Mesenchymal stem cell (in vitro differentiated cells and primary cell): Measurements from ENCODE around the gene ITGB4.

Experiments
- DNase-seq: peaks from one replicate; pipeline ENCODE4 v3.0.0-alpha.2; 2013
- H2AFZ ChIP-seq: one replicate; pipeline ENCODE4 v1.6.1; 2013; ENCODE audit warnings: low read depth, mild to moderate bottlenecking, control low read depth, inconsistent platforms, low read length, moderate library complexity
- H2AK5ac ChIP-seq: 2 replicates; pipeline ENCODE4 v1.6.1; 2013; ENCODE audit warnings: low read length, moderate library complexity, mild to moderate bottlenecking, inconsistent platforms; ENCODE audit not compliant: severe bottlenecking
- H2BK120ac ChIP-seq: one replicate; pipeline ENCODE4 v1.6.1; 2013; ENCODE audit warnings: low read depth, mild to moderate bottlenecking, inconsistent platforms, low read length, moderate library complexity
- H2BK12ac ChIP-seq, 2 experiments: one replicate each; pipeline ENCODE4 v1.6.1; 2013; ENCODE audit warnings: inconsistent platforms in 2 of 2, low read length in 2 of 2, mild to moderate bottlenecking in 2 of 2, moderate library complexity in 2 of 2, control low read depth in 1 of 2
- H2BK15ac ChIP-seq: one replicate; pipeline ENCODE4 v1.6.1; 2013; ENCODE audit warnings: mild to moderate bottlenecking, low read depth, inconsistent platforms; ENCODE audit not compliant: poor library complexity, severe bottlenecking
- H2BK5ac ChIP-seq: 2 replicates; pipeline ENCODE4 v1.6.1; 2013; ENCODE audit warnings: low read depth, mild to moderate bottlenecking, low read length, control low read depth, inconsistent platforms; ENCODE audit not compliant: poor library complexity, severe bottlenecking
- H3K14ac ChIP-seq, 2 experiments: one replicate each; pipeline ENCODE4 v1.6.1; 2013; ENCODE audit warnings: inconsistent platforms in 2 of 2, low read length in 2 of 2, control low read depth in 1 of 2, mild to moderate bottlenecking in 1 of 2, moderate library complexity in 1 of 2
- H3K18ac ChIP-seq, 2 experiments: one replicate each; pipeline ENCODE4 v1.6.1; 2013; ENCODE audit warnings: inconsistent platforms in 2 of 2, low read length in 2 of 2, control low read depth in 1 of 2, low read depth in 1 of 2, mild to moderate bottlenecking in 1 of 2
- H3K23ac ChIP-seq, 2 experiments: one replicate each; pipeline ENCODE4 v1.6.1; 2013; ENCODE audit warnings: inconsistent platforms in 2 of 2, low read length in 2 of 2, mild to moderate bottlenecking in 2 of 2, moderate library complexity in 2 of 2, control low read depth in 1 of 2
- H3K27ac ChIP-seq: 2 replicates; pipeline ENCODE4 v1.5.1; 2013; ENCODE audit warnings: mild to moderate bottlenecking, moderate library complexity, low read length, control low read depth, inconsistent platforms; ENCODE audit not compliant: poor library complexity, severe bottlenecking
- H3K27me3 ChIP-seq, 2 experiments: 2 replicates each; pipeline versions ENCODE4 v1.6.1 to v1.7.0; 2013; ENCODE audit warnings: low read length in 2 of 2, mild to moderate bottlenecking in 2 of 2, moderate library complexity in 2 of 2, control low read depth in 1 of 2, inconsistent platforms in 1 of 2; ENCODE audit not compliant: control insufficient read depth in 1 of 2, insufficient read depth in 1 of 2
- H3K36me3 ChIP-seq, 2 experiments: 2 replicates each; pipeline versions ENCODE4 v1.6.1 to v1.7.0; 2013; ENCODE audit warnings: low read length in 2 of 2, control low read depth in 1 of 2, inconsistent platforms in 1 of 2, low read depth in 1 of 2, mild to moderate bottlenecking in 1 of 2; ENCODE audit not compliant: insufficient read depth in 2 of 2, control insufficient read depth in 1 of 2
- H3K4ac ChIP-seq, 2 experiments: one replicate each; pipeline ENCODE4 v1.6.1; 2013; ENCODE audit warnings: inconsistent platforms in 2 of 2, low read length in 2 of 2, mild to moderate bottlenecking in 2 of 2, moderate library complexity in 2 of 2, control low read depth in 1 of 2, low read depth in 1 of 2
- H3K4me1 ChIP-seq: 2 replicates; pipeline ENCODE4 v1.6.1; 2013; ENCODE audit warnings: low read depth, low read length, control low read depth; ENCODE audit not compliant: control insufficient read depth, insufficient read depth
- H3K4me2 ChIP-seq: 2 replicates; pipeline ENCODE4 v1.6.1; 2013; ENCODE audit warnings: low read length, mild to moderate bottlenecking, inconsistent platforms; ENCODE audit not compliant: poor library complexity, severe bottlenecking
- H3K4me3 ChIP-seq, 2 experiments: 2 replicates each; pipeline versions ENCODE4 v1.5.1 to v1.7.0; 2013; ENCODE audit warnings: low read length in 2 of 2, mild to moderate bottlenecking in 2 of 2, control low read depth in 1 of 2, low read depth in 1 of 2; ENCODE audit not compliant: insufficient read depth in 1 of 2
- H3K79me1 ChIP-seq: replicated peaks from 2 replicates; pipeline ENCODE4 v1.6.1; 2013; ENCODE audit warnings: mild to moderate bottlenecking, control low read depth, low read length, inconsistent platforms; ENCODE audit not compliant: poor library complexity, severe bottlenecking
- H3K9ac ChIP-seq: 2 replicates; pipeline ENCODE4 v1.7.0; 2013; ENCODE audit warnings: mild to moderate bottlenecking, low read length, moderate library complexity
- H3K9me3 ChIP-seq: 2 replicates; pipeline ENCODE4 v1.7.0; 2013; ENCODE audit warnings: mild to moderate bottlenecking, low read length; ENCODE audit not compliant: control insufficient read depth
- H4K8ac ChIP-seq: one replicate; pipeline ENCODE4 v1.6.1; 2013; ENCODE audit warnings: inconsistent platforms, mild to moderate bottlenecking, low read length, moderate library complexity
- H4K91ac ChIP-seq: one replicate; pipeline ENCODE4 v1.6.1; 2013; ENCODE audit warnings: mild to moderate bottlenecking, low read length, inconsistent platforms
- WGBS: methylation state at CpG from one replicate; pipeline ENCODE4 v1.1.7; 2013; ENCODE audit warnings: mixed read lengths; 5-methylcytosine and 5-hydroxymethylcytosine counted together

Gene ITGB4

GRCh38 chr17:75731086-75731715, 9.9 kb downstream of the ITGB4 start:
- DNase-seq, result no peak
- Histone ChIP-seq H2BK120ac (no peak overlapping the region), H3K36me3 (peaks cover 0 to 78% of the 10 kb centered on the region in 2 experiments), H4K8ac (no peak overlapping the region), H2BK5ac (no peak overlapping the region), H3K9me3 (no peaks in the 10 kb centered on the region), H2BK15ac (no peak overlapping the region), H3K27ac (no peak overlapping the region), H3K18ac (no peak overlapping the region), H3K27me3 (peaks cover 0 to 17% of the 10 kb centered on the region in 2 experiments), H3K23ac (no peak overlapping the region), H3K9ac (no peak overlapping the region), H3K4me2 (no peak overlapping the region), H3K14ac (no peak overlapping the region), H4K91ac (no peak overlapping the region), H3K4ac (no peak overlapping the region), H2AFZ (no peak overlapping the region), H3K79me1 (peaks cover 17% of the 10 kb centered on the region), H2BK12ac (no peak overlapping the region), H2AK5ac (no peak overlapping the region), H3K4me3 (no peak overlapping the region), H3K4me1 (no peaks in the 10 kb centered on the region)
- 90% methylated on average over 26 of the region's 26 CpGs for WGBS

GRCh38 chr17:75731716-75732498, 10.6 kb downstream of the ITGB4 start:
- Histone ChIP-seq H3K18ac (no peak overlapping the region), H2BK5ac (no peak overlapping the region), H3K4me3 (no peak overlapping the region), H3K9ac (no peak overlapping the region), H3K27me3 (peaks cover 0 to 20% of the 10 kb centered on the region in 2 experiments), H3K36me3 (peaks cover 0 to 83% of the 10 kb centered on the region in 2 experiments), H2AK5ac (no peak overlapping the region), H3K79me1 (peaks cover 17% of the 10 kb centered on the region), H3K4me2 (no peak overlapping the region), H2BK12ac (no peak overlapping the region), H3K4ac (no peak overlapping the region), H2BK120ac (no peak overlapping the region), H3K14ac (no peak overlapping the region), H4K8ac (no peak overlapping the region), H2AFZ (no peak overlapping the region), H3K9me3 (no peaks in the 10 kb centered on the region), H2BK15ac (no peak overlapping the region), H3K4me1 (peaks cover under 1% of the 10 kb centered on the region), H3K23ac (no peak overlapping the region), H3K27ac (no peak overlapping the region), H4K91ac (no peak overlapping the region)
- 93% methylated on average over 31 of the region's 31 CpGs for WGBS
- no peak for DNase-seq

- peaks cover 0 to 83% of the 10 kb centered on the region in 2 experiments for H3K36me3 ChIP-seq
- no peak overlapping the region for H3K23ac ChIP-seq
- no peak overlapping the region for H3K18ac ChIP-seq
- no peak for DNase-seq
- H2BK120ac ChIP-seq, result no peak overlapping the region
- H3K79me1 ChIP-seq, result peaks cover 17% of the 10 kb centered on the region
- H3K9ac ChIP-seq, result no peak overlapping the region
- no peak overlapping the region for H3K4me3 ChIP-seq
- H2AFZ ChIP-seq, result no peak overlapping the region
- H2BK15ac ChIP-seq, result no peak overlapping the region
- H2BK5ac ChIP-seq, result no peak overlapping the region
- no peak overlapping the region for H3K4me2 ChIP-seq
- H4K8ac ChIP-seq, result no peak overlapping the region
- no peak overlapping the region for H3K14ac ChIP-seq
- H4K91ac ChIP-seq, result no peak overlapping the region
- peaks cover 0 to 16% of the 10 kb centered on the region in 2 experiments for H3K27me3 ChIP-seq
- no peak overlapping the region for H3K4ac ChIP-seq
- H3K4me1 ChIP-seq, result peaks cover 10% of the 10 kb centered on the region
- H2BK12ac ChIP-seq, result no peak overlapping the region
- no peak overlapping the region for H2AK5ac ChIP-seq
- WGBS, result 90% methylated on average over 18 of the region's 18 CpGs
- H3K9me3 ChIP-seq, result no peaks in the 10 kb centered on the region
- no peak overlapping the region for H3K27ac ChIP-seq
Measured at GRCh38 chr17:75733471-75733870, 12.2 kb downstream of the ITGB4 start.

GRCh38 chr17:75734674-75735294, 13.5 kb downstream of the ITGB4 start:
- WGBS, result 84% methylated on average over 1 of the region's 4 CpGs
- no peak overlapping the region for H3K4me3 ChIP-seq

More at GRCh38 chr17:75734674-75735294, 13.5 kb downstream of the ITGB4 start:
- Histone ChIP-seq H2AFZ (no peak overlapping the region), H3K36me3 (peaks cover 0 to 86% of the 10 kb centered on the region in 2 experiments), H2BK12ac (no peak overlapping the region), H3K9ac (no peak overlapping the region), H2AK5ac (no peak overlapping the region), H3K9me3 (no peaks in the 10 kb centered on the region), H3K4me1 (peaks cover 11% of the 10 kb centered on the region), H3K18ac (no peak overlapping the region), H3K4me2 (no peak overlapping the region), H3K79me1 (peaks cover 22% of the 10 kb centered on the region), H2BK15ac (no peak overlapping the region), H4K8ac (no peak overlapping the region), H3K14ac (no peak overlapping the region), H3K27ac (no peak overlapping the region), H2BK120ac (no peak overlapping the region), H3K4ac (no peak overlapping the region), H4K91ac (no peak overlapping the region), H3K23ac (no peak overlapping the region), H3K27me3 (peaks cover 0 to 14% of the 10 kb centered on the region in 2 experiments), H2BK5ac (no peak overlapping the region)
- no peak for DNase-seq
